Calu3 (cell line): ENCODE data around the gene HEPHL1. TPM values are rescaled to one million over a fixed set of nuclear protein-coding genes. Genes with fewer than 3 reads are reported as not detected.

Source experiments
- BruUV-seq: library from RNA; stranded (reverse); fragments of 400-500 nt; replicated peaks from 2 replicates; lab custom pipeline; 2021; lab: Mats Ljungman, UMichigan
- CTCF ChIA-PET: fragments of 300-600 bp; sonication (Branson Sonifier 250); formaldehyde crosslinking; loops from one replicate; lab custom pipeline; 2022; ENCODE audit warnings: antibody characterized with exemption; lab: Charles Lee
- DNase-seq: peaks from one replicate; pipeline ENCODE4 v3.0.0; 2022
- H3K27ac Mint-ChIP-seq: one replicate; pipeline ENCODE4 v1.8.0; 2022; ENCODE audit warnings: mixed read lengths; ENCODE audit not compliant: unreplicated experiment
- H3K27me3 Mint-ChIP-seq: one replicate; pipeline ENCODE4 v1.8.0; 2022; ENCODE audit warnings: mixed read lengths; ENCODE audit not compliant: unreplicated experiment
- H3K36me3 Mint-ChIP-seq: one replicate; pipeline ENCODE4 v1.8.0; 2022; ENCODE audit warnings: mild to moderate bottlenecking, moderate library complexity, mixed read lengths; ENCODE audit not compliant: insufficient read depth, unreplicated experiment
- H3K4me1 Mint-ChIP-seq: one replicate; pipeline ENCODE4 v1.8.0; 2022; ENCODE audit warnings: mild to moderate bottlenecking, low read depth, mixed read lengths; ENCODE audit not compliant: unreplicated experiment
- H3K4me3 Mint-ChIP-seq: one replicate; pipeline ENCODE4 v1.8.0; 2022; ENCODE audit warnings: mild to moderate bottlenecking, low read depth, moderate library complexity, mixed read lengths; ENCODE audit not compliant: unreplicated experiment
- H3K9me3 Mint-ChIP-seq: one replicate; pipeline ENCODE4 v1.8.0; 2022; ENCODE audit warnings: low read depth, mixed read lengths; ENCODE audit not compliant: unreplicated experiment
- intact Hi-C: fragments of 100-400 bp; cut with micrococcal nuclease; formaldehyde crosslinking; loops from one replicate; pipeline ENCODE4 v1.10.0; 2022; ENCODE audit not compliant: unreplicated experiment
- total RNA-seq: library from RNA; stranded (reverse); gene quantifications from 2 replicates; pipeline ENCODE4 v1.2.3, GENCODE V29; 2022
- TF ChIP-seq, protein P1 (sequence below): fragments of 200-600 bp; IDR thresholded peaks from one replicate; pipeline ENCODE4 v1.8.0; 2022; ENCODE audit warnings: antibody characterized with exemption; ENCODE audit not compliant: unreplicated experiment

The HEPHL1 gene
- total RNA-seq, 1 experiment from 2014 or later, result not detected

DNA sequence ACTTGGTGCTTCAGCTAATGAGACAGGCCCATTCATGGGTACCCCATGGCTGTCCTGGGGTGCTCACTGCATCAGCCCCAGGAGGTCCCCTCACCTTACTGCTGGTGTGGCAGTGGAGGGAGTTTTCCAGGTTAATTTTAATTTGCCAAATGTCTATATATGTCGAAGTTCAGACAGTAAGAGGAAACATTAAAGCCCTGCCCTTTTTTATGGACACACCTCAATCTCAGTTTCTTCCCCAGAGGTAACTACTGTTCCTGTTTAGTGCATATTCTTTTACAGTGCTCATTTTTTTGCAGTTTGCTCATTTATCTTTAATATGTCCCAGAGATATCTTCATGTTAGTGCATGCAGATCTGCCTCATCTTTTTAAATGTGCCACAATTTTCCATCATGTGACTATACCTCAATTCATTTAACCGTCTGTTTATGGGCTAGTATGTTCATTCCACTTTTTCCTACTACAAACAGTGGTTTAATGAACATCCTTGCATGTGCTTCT lies 119.1 kb downstream of the HEPHL1 start:
- DNase-seq, result no peak
- CTCF ChIA-PET, result no interaction called here
- intact Hi-C loops, result no loop called here
- Mint-ChIP-seq H3K36me3 (no peaks in the 10 kb centered on the region), H3K4me3 (no peak overlapping the region), H3K27ac (no peak overlapping the region), H3K27me3 (no peaks in the 10 kb centered on the region), H3K4me1 (peaks cover 45% of the 10 kb centered on the region), H3K9me3 (no peaks in the 10 kb centered on the region)
- BruUV-seq, result no TSS peak
- TF ChIP-seq, protein P1, sequence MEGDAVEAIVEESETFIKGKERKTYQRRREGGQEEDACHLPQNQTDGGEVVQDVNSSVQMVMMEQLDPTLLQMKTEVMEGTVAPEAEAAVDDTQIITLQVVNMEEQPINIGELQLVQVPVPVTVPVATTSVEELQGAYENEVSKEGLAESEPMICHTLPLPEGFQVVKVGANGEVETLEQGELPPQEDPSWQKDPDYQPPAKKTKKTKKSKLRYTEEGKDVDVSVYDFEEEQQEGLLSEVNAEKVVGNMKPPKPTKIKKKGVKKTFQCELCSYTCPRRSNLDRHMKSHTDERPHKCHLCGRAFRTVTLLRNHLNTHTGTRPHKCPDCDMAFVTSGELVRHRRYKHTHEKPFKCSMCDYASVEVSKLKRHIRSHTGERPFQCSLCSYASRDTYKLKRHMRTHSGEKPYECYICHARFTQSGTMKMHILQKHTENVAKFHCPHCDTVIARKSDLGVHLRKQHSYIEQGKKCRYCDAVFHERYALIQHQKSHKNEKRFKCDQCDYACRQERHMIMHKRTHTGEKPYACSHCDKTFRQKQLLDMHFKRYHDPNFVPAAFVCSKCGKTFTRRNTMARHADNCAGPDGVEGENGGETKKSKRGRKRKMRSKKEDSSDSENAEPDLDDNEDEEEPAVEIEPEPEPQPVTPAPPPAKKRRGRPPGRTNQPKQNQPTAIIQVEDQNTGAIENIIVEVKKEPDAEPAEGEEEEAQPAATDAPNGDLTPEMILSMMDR, result no peak

DNA sequence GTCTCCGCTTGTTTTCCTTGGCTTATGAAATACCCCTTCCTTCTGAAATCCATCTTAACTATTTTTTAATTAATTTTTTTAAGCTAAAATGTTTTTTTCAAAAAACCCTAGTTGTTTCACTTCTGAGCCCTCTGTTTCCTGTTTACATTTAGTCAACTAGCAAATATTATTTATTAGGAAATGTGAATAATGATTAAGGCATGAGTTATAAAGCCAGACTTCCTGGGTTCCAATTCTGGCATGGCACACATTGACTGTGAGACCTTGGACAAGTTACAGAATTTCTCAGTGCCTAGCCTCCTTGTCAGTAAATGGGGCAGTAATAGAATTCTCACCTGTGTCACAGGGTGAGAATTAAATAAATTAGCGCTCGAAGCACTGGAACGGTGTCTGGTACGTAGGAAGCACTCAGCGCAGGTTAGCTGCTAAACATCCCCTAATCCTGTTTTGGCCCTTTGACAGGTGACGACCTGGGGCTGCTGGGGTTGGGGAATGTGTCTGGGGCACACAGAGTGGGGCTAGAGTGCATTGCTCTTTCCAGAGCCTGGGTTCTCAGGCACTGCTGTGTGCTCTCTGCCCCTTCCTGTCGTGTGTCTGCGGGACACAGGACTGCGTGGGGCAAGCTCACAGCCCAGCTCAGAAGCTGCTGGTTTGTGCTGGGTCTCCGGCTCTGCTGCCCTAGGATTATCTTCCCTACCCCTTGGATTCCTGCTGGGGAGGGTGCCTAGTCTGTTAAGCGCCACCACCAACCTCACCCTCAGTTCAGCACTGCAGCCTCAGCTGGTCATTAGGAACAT lies 120.6 kb downstream of the HEPHL1 start:
- Mint-ChIP-seq H3K27ac (no peak overlapping the region), H3K27me3 (no peaks in the 10 kb centered on the region), H3K4me1 (peaks cover 30% of the 10 kb centered on the region), H3K4me3 (no peak overlapping the region), H3K36me3 (no peaks in the 10 kb centered on the region), H3K9me3 (no peaks in the 10 kb centered on the region)
- TF ChIP-seq, protein P1, result no peak
- CTCF ChIA-PET, result no interaction called here
- intact Hi-C loops, result no loop called here
- BruUV-seq, result no TSS peak
- DNase-seq, result no peak

DNA sequence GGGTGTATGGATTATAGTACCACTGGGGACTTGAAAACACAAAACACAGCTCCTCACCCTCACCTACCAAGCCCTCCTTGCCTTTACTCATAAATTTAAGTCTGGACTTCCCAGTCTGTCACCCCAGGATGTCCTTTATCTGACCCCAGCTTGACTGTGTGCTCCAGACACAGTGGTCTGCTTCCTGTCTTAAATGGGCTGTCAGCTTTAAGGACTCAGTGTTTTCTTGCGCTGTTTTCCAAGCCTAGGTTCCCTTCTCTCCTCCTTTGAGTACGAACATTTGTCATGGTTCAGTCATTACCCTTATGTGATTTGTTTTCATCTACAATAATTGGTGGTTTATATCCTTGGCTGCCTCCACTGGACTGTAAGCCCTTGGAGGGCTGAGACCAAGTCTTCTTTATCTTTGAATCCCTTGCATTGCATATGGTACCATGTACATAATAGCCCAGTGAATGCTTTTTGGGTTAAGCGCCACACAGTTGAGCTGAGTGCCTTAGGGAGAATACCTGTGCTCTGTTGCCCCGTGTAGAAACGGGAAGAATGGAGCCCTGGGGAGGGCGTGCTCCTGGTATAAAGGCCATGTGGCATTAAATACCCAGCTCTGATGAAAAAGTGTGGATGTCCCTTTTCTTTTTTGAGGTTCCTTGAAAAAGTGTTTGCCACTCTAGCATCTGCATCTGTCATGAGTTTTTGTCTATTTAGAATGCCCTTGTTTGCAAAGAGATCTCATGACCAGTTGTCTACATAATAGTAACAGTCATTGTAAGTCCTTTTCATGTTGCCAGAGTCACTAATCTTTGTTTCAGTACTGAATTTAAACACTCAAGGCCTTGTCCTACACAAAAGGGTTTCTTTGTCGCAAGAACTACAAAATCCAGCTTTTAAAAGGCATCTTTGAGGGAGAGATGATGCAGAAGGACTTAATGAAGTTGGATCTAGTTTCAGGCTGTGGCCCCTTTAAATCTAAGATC lies 121.4 kb downstream of the HEPHL1 start:
- Mint-ChIP-seq H3K4me1 (peaks cover 26% of the 10 kb centered on the region), H3K9me3 (no peaks in the 10 kb centered on the region), H3K27me3 (no peaks in the 10 kb centered on the region), H3K4me3 (no peak overlapping the region), H3K27ac (no peak overlapping the region), H3K36me3 (no peaks in the 10 kb centered on the region)
- BruUV-seq, result no TSS peak
- TF ChIP-seq, protein P1, result no peak
- intact Hi-C loops, result no loop called here
- CTCF ChIA-PET, result no interaction called here
- DNase-seq, result no peak

DNA sequence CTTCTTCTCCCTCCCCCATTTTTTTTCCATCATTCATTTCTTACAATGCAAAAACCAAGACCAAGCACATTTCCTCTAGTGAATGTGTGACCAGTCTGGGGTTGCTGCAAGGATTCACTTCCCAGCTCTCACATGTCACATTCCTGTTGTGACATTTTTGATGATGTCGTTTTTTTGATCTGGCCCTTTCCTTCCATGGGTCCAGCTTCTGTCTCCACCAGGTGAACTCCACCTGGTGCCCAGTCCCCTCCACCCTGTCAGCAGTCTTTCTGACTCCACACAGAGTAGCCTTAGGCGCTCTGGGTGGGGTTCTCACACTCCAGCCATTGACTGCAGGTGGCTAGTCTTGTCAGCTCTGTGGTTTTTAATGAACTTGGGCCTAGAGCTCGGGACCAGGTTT lies 123.1 kb downstream of the HEPHL1 start:
- Mint-ChIP-seq H3K9me3 (no peaks in the 10 kb centered on the region), H3K4me3 (no peak overlapping the region), H3K4me1 (peaks cover 35% of the 10 kb centered on the region), H3K27ac (no peak overlapping the region), H3K36me3 (no peaks in the 10 kb centered on the region), H3K27me3 (no peaks in the 10 kb centered on the region)
- CTCF ChIA-PET, result no interaction called here
- intact Hi-C loops, result no loop called here
- BruUV-seq, result no TSS peak
- DNase-seq, result no peak
- TF ChIP-seq, protein P1, result no peak
